ENCODE measurements around the gene LSR. TPM values are rescaled to one million over a fixed set of nuclear protein-coding genes. Genes with fewer than 3 reads are reported as not detected.

The LSR gene
- total RNA-seq, 1 donor from 2014 or later = 32.9 TPM

DNA sequence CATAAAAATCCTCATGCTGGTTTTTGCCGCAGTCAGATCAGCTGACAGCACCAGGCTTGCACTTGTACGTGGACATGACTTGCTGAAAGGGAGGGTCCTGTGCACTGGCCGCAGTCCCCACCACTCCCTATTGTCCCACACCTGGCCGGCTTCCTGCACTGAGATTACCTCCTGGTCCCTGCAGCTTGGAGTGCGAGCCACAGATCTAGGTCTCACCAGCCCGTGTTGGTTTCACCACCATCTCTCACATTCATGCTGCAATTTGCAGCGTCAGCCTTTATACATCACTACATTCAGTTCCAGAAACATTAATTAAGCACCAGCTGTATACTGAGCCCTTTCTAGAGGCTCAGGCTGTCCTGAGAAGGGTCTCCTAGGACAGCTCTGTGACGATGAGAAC is 65.2 kb downstream of the LSR start:
- H3K27me3 ChIP-seq = no peaks in the 10 kb centered on the region
- H3K4me3 ChIP-seq = no peak overlapping the region
- no peak for TF ChIP-seq POLR2A (IDR thresholded peaks at IDR 0.05)
- TF ChIP-seq, protein P1, sequence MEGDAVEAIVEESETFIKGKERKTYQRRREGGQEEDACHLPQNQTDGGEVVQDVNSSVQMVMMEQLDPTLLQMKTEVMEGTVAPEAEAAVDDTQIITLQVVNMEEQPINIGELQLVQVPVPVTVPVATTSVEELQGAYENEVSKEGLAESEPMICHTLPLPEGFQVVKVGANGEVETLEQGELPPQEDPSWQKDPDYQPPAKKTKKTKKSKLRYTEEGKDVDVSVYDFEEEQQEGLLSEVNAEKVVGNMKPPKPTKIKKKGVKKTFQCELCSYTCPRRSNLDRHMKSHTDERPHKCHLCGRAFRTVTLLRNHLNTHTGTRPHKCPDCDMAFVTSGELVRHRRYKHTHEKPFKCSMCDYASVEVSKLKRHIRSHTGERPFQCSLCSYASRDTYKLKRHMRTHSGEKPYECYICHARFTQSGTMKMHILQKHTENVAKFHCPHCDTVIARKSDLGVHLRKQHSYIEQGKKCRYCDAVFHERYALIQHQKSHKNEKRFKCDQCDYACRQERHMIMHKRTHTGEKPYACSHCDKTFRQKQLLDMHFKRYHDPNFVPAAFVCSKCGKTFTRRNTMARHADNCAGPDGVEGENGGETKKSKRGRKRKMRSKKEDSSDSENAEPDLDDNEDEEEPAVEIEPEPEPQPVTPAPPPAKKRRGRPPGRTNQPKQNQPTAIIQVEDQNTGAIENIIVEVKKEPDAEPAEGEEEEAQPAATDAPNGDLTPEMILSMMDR (IDR thresholded peaks at IDR 0.05) = no peak
- no peak for TF ChIP-seq POLR2AphosphoS5 (IDR thresholded peaks at IDR 0.05; ENCODE audit: insufficient read depth in 1 of 2, low read depth in 1 of 2)
- peaks cover 14% of the 10 kb centered on the region for H3K4me1 ChIP-seq
- no peak for DNase-seq (ENCODE audit: extremely low spot score in 2 of 2)
- H3K36me3 ChIP-seq = no peaks in the 10 kb centered on the region
- no peak overlapping the region for H3K27ac ChIP-seq
- intact Hi-C loops (cut with DNase I) = loop anchor here (10.0 kb wide), 1 partner anchor 499 kb away; no protein-coding TSS in a partner anchor
- no peaks in the 10 kb centered on the region for H3K9me3 ChIP-seq

DNA sequence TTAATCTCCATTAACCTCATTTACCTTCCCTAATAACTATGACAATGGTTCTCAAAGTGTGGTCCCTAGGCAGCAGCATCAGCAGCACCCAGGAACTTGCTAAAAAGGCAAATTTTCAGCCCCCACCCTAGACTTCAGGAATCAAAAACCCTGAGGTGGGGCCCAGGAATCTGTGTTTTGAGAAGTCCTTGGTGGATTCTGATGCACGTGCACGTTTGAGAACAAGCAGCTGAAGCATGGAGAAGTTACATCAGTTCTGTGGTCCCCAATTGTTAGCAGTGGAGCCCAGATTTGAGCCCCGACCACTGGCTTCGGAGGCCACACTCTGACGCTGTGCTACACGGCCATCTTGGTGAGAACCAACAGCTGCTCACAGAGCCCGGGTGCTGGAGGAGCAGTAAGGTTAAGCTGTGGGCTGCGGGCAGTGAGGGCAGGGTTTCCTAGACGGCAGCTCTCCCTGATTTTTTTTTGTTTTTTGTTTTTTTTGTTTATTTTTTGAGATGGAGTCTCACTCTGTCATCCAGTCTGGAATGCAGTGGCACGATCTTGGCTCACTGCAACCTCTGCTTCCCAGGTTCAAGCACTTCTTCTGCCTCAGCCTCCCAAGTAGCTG is 66.2 kb downstream of the LSR start:
- H3K4me3 ChIP-seq = no peak overlapping the region
- H3K9me3 ChIP-seq = no peaks in the 10 kb centered on the region
- DNase-seq (ENCODE audit: extremely low spot score in 2 of 2) = no peak
- H3K27ac ChIP-seq = no peak overlapping the region
- H3K27me3 ChIP-seq = no peaks in the 10 kb centered on the region
- no peaks in the 10 kb centered on the region for H3K36me3 ChIP-seq
- intact Hi-C loops (cut with DNase I) = loop anchor here (10.0 kb wide), 1 partner anchor 500 kb away; no protein-coding TSS in a partner anchor
- peaks cover 19% of the 10 kb centered on the region for H3K4me1 ChIP-seq
- no peak for TF ChIP-seq POLR2AphosphoS5 (IDR thresholded peaks at IDR 0.05; ENCODE audit: insufficient read depth in 1 of 2, low read depth in 1 of 2)
- TF ChIP-seq, protein P1 (IDR thresholded peaks at IDR 0.05) = no peak
- TF ChIP-seq POLR2A (IDR thresholded peaks at IDR 0.05) = no peak

DNA sequence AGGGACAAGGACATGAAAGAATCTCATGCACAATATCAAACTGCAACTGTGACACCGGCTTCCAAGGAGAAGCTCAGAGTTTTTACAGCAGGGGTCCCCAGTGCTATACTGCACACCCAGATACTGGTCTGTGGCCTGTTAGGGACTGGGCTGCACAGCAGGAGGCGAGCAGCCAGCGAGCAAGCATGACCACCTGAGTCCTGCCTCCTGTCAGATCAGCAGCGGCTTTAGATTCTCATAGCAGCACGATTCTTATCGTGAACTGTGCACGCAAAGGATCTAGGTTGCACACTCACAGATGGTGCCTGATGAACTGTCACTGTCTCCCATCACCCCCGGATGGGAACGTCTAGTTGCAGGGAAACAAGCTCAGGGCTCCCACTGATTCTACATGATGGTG is 67.1 kb downstream of the LSR start:
- no peaks in the 10 kb centered on the region for H3K27me3 ChIP-seq
- intact Hi-C loops (cut with DNase I) = loop anchor here (10.0 kb wide), 1 partner anchor 501 kb away; no protein-coding TSS in a partner anchor
- no peak overlapping the region for H3K4me3 ChIP-seq
- TF ChIP-seq POLR2AphosphoS5 (IDR thresholded peaks at IDR 0.05; ENCODE audit: insufficient read depth in 1 of 2, low read depth in 1 of 2) = no peak
- TF ChIP-seq, protein P1 (IDR thresholded peaks at IDR 0.05) = no peak
- TF ChIP-seq POLR2A (IDR thresholded peaks at IDR 0.05) = no peak
- no peak for DNase-seq (ENCODE audit: extremely low spot score in 2 of 2)
- H3K4me1 ChIP-seq = peaks cover 19% of the 10 kb centered on the region
- H3K9me3 ChIP-seq = no peaks in the 10 kb centered on the region
- no peaks in the 10 kb centered on the region for H3K36me3 ChIP-seq
- H3K27ac ChIP-seq = no peak overlapping the region

DNA sequence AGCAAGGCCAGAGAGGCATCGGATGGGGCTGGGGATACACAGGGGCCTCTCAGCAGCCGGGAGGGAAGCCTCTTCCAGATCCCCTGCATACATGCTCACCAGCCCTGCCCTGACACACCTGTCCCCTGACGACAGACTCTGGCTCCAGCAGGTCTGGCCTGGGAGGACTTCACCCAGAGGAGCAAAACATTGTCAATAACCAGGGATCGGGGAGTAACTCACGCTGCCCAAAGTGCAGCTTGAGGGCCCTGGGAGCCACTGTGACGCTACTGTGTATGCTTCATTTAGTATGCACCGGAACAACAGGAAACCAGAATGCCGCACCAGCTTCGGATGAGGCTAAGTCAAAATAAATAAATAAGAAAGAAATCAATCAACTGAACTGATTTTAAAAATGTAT is 67.8 kb downstream of the LSR start:
- intact Hi-C loops (cut with DNase I) = loop anchor here (10.0 kb wide), 1 partner anchor 502 kb away; no protein-coding TSS in a partner anchor
- Histone ChIP-seq H3K4me3 (no peak overlapping the region), H3K27ac (no peak overlapping the region), H3K27me3 (no peaks in the 10 kb centered on the region), H3K4me1 (peaks cover 19% of the 10 kb centered on the region), H3K36me3 (no peaks in the 10 kb centered on the region), H3K9me3 (no peaks in the 10 kb centered on the region)
- TF ChIP-seq POLR2AphosphoS5 (IDR thresholded peaks at IDR 0.05; ENCODE audit: insufficient read depth in 1 of 2, low read depth in 1 of 2) = no peak
- TF ChIP-seq, protein P1 (IDR thresholded peaks at IDR 0.05) = no peak
- no peak for TF ChIP-seq POLR2A (IDR thresholded peaks at IDR 0.05)
- DNase-seq (ENCODE audit: extremely low spot score in 2 of 2) = no peak

Other genes starting within 250 kb of the LSR start
- 61.9 TPM for gene GRAMD1A, start 248.7 kb upstream of the LSR start, total RNA-seq
- gene SCN1B, start 218.5 kb upstream of the LSR start, total RNA-seq = 8.6 TPM
- not detected for gene HPN, start 207.3 kb upstream of the LSR start, total RNA-seq
- 788 TPM for gene FXYD3, start 133.2 kb upstream of the LSR start, total RNA-seq
- gene LGI4, start 113.9 kb upstream of the LSR start, total RNA-seq = 32.9 TPM
- gene FXYD1, start 110.2 kb upstream of the LSR start, total RNA-seq = 135 TPM
- gene FXYD7, start 105.7 kb upstream of the LSR start, total RNA-seq = 3.4 TPM
- 144 TPM for gene FXYD5, start 94.3 kb upstream of the LSR start, total RNA-seq
- gene FAM187B, start 20.3 kb upstream of the LSR start, total RNA-seq = not detected
- gene USF2, start 20.0 kb downstream of the LSR start, total RNA-seq = 95.5 TPM
- not detected for gene HAMP, start 33.5 kb downstream of the LSR start, total RNA-seq
- gene MAG, start 43.2 kb downstream of the LSR start, total RNA-seq = not detected
- gene CD22, start 80.2 kb downstream of the LSR start, total RNA-seq = 7.6 TPM
- gene FFAR1, start 98.9 kb downstream of the LSR start, total RNA-seq = not detected
- not detected for gene FFAR3, start 109.5 kb downstream of the LSR start, total RNA-seq
- not detected for gene GPR42, start 122.1 kb downstream of the LSR start, total RNA-seq
- not detected for gene FFAR2, start 199.3 kb downstream of the LSR start, total RNA-seq
- gene KRTDAP, start 241.5 kb downstream of the LSR start, total RNA-seq = 687 TPM